ENCODE data around the gene MAJIN. TPM values are rescaled to one million over a fixed set of nuclear protein-coding genes. Genes with fewer than 3 reads are reported as not detected.

Gene MAJIN
- total and polyA plus RNA-seq, 9 of the 15 experiments (the other 6 are each of a cell fraction or from before 2014, with no cell fraction given), result 0.17 to 0.83 (median 0.24) TPM; not detected in 2

DNA sequence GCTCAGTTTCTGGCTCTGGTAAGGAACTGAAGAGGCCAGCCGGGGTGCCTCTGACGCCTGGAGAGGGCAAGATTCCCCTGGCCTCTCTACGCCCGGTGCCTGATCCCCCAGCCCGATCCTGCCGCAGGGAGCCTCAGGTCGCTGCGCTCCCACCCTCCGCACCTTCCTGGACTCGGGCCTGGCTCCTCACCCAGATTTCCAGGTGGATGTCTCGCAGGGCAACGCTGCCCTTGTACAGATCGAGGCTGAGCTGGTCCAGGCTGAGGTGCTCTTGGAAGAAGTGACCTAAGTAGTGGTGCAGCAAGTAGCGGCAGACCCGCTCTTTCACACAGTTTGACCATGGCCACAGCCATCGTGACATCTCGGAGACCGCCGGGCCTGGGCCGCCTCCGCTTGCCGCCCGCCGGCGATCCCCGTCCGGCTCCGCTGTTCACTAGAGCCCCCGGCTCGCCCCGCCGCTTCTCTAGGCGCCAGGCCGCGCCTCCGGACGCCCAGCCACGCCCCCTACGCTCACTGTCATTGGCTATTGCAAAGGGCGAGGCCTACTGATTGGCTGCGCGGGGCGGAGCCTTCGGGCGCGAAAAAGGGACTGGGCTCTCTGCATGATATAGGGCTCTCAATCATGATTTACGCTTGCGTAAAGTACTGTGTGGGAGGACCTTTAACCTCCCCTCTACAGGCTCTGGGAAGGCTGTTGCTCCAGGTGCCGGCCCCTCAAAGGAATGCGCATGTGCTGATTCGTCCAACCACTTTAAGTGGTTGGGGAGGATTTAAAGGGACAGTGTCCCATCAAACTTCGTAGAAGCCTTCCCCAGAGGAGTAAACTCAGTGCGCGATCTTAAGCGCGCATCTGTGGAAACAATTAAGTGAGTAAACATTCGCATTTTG lies 54.9 kb downstream of the MAJIN start, which contains the start of gene ATG2A (continued):
- TF ChIP-seq SRF (CRISPR knock-in tag; IDR thresholded peaks at IDR 0.05), result peak in 1 of 2 experiments; percentile 69; a peak in 1 of 4 replicates
- TF ChIP-seq, protein P1, sequence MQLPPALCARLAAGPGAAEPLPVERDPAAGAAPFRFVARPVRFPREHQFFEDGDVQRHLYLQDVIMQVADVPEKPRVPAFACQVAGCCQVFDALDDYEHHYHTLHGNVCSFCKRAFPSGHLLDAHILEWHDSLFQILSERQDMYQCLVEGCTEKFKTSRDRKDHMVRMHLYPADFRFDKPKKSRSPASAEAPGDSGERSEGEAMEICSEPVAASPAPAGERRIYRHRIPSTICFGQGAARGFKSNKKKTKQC (CRISPR knock-in tag; IDR thresholded peaks at IDR 0.05), result peak; percentile 79
- TF ChIP-seq, protein P2, sequence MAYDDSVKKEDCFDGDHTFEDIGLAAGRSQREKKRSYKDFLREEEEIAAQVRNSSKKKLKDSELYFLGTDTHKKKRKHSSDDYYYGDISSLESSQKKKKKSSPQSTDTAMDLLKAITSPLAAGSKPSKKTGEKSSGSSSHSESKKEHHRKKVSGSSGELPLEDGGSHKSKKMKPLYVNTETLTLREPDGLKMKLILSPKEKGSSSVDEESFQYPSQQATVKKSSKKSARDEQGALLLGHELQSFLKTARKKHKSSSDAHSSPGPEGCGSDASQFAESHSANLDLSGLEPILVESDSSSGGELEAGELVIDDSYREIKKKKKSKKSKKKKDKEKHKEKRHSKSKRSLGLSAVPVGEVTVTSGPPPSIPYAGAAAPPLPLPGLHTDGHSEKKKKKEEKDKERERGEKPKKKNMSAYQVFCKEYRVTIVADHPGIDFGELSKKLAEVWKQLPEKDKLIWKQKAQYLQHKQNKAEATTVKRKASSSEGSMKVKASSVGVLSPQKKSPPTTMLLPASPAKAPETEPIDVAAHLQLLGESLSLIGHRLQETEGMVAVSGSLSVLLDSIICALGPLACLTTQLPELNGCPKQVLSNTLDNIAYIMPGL (CRISPR knock-in tag; IDR thresholded peaks at IDR 0.05), result peak; percentile 66; the same call in 1 of the 2 replicates
- TF ChIP-seq TAF1 (IDR thresholded peaks at IDR 0.05; ENCODE audit: control insufficient read depth, extremely low read depth, insufficient read depth, low read length, severe bottlenecking), result peak; percentile 93
- TF ChIP-seq KAT2B (IDR thresholded peaks at IDR 0.05; ENCODE audit: low read depth, low read length), result peak; percentile 14
- TF ChIP-seq ZNF445 (CRISPR knock-in tag; IDR thresholded peaks at IDR 0.05; ENCODE audit: low read depth), result no peak
- peak; percentile 49 for TF ChIP-seq KDM5B (IDR thresholded peaks at IDR 0.05; ENCODE audit: insufficient replicate concordance, low read depth, low read length)
- TF ChIP-seq NFYB (IDR thresholded peaks at IDR 0.05; ENCODE audit: extremely low read depth, insufficient read length), result peak; percentile 79
- TF ChIP-seq TCF3 (CRISPR knock-in tag; IDR thresholded peaks at IDR 0.05), result 0 out of 2 replicates have a peak, but pooled peaks have one; percentile 7
- TF ChIP-seq, protein P3, sequence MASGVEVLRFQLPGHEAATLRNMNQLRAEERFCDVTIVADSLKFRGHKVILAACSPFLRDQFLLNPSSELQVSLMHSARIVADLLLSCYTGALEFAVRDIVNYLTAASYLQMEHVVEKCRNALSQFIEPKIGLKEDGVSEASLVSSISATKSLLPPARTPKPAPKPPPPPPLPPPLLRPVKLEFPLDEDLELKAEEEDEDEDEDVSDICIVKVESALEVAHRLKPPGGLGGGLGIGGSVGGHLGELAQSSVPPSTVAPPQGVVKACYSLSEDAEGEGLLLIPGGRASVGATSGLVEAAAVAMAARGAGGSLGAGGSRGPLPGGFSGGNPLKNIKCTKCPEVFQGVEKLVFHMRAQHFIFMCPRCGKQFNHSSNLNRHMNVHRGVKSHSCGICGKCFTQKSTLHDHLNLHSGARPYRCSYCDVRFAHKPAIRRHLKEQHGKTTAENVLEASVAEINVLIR (CRISPR knock-in tag; IDR thresholded peaks at IDR 0.05), result no peak
- TF ChIP-seq, protein P4, sequence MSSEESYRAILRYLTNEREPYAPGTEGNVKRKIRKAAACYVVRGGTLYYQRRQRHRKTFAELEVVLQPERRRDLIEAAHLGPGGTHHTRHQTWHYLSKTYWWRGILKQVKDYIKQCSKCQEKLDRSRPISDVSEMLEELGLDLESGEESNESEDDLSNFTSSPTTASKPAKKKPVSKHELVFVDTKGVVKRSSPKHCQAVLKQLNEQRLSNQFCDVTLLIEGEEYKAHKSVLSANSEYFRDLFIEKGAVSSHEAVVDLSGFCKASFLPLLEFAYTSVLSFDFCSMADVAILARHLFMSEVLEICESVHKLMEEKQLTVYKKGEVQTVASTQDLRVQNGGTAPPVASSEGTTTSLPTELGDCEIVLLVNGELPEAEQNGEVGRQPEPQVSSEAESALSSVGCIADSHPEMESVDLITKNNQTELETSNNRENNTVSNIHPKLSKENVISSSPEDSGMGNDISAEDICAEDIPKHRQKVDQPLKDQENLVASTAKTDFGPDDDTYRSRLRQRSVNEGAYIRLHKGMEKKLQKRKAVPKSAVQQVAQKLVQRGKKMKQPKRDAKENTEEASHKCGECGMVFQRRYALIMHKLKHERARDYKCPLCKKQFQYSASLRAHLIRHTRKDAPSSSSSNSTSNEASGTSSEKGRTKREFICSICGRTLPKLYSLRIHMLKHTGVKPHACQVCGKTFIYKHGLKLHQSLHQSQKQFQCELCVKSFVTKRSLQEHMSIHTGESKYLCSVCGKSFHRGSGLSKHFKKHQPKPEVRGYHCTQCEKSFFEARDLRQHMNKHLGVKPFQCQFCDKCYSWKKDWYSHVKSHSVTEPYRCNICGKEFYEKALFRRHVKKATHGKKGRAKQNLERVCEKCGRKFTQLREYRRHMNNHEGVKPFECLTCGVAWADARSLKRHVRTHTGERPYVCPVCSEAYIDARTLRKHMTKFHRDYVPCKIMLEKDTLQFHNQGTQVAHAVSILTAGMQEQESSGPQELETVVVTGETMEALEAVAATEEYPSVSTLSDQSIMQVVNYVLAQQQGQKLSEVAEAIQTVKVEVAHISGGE (CRISPR knock-in tag; IDR thresholded peaks at IDR 0.05), result peak in 1 of 3 experiments; percentile 45; a peak in 1 of 6 replicates
- TF ChIP-seq SMAD3 (CRISPR knock-in tag; conservative IDR thresholded peaks at IDR 0.05), result peak; percentile 55; the same call in 1 of the 2 replicates
- TF ChIP-seq, protein P5, sequence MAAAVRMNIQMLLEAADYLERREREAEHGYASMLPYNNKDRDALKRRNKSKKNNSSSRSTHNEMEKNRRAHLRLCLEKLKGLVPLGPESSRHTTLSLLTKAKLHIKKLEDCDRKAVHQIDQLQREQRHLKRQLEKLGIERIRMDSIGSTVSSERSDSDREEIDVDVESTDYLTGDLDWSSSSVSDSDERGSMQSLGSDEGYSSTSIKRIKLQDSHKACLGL (CRISPR knock-in tag; IDR thresholded peaks at IDR 0.05; ENCODE audit: borderline replicate concordance, poor library complexity, severe bottlenecking), result no peak
- TF ChIP-seq NCOR1 (IDR thresholded peaks at IDR 0.05), result no peak
- TF ChIP-seq, protein P6, sequence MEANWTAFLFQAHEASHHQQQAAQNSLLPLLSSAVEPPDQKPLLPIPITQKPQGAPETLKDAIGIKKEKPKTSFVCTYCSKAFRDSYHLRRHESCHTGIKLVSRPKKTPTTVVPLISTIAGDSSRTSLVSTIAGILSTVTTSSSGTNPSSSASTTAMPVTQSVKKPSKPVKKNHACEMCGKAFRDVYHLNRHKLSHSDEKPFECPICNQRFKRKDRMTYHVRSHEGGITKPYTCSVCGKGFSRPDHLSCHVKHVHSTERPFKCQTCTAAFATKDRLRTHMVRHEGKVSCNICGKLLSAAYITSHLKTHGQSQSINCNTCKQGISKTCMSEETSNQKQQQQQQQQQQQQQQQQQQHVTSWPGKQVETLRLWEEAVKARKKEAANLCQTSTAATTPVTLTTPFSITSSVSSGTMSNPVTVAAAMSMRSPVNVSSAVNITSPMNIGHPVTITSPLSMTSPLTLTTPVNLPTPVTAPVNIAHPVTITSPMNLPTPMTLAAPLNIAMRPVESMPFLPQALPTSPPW (CRISPR knock-in tag; IDR thresholded peaks at IDR 0.05), result peak; percentile 78

Data from K562 (cell line).